Stomach (tissue), 9 donors: Measurements from ENCODE around the gene PLS3. TPM values are rescaled to one million over a fixed set of nuclear protein-coding genes. Genes with fewer than 3 reads are reported as not detected.
"Not testable (repeated sequence)": the region's sequence is repeated elsewhere in the genome, so short reads cannot be mapped to it uniquely, and the experiment has no call there.

Source experiments
- DNase-seq, 2 donors: peaks; one replicate each; pipeline versions ENCODE4 v3.0.0 to v3.0.0-alpha.2; 2013 to 2019
- H3K27ac ChIP-seq, 5 donors: fragments of 200-600 bp in 4 of 5; sonication (generic) in 4 of 5; one replicate each; pipeline ENCODE4 v1.5.1; 2013 to 2019; ENCODE audit warnings: mild to moderate bottlenecking in 1 of 5, moderate library complexity in 1 of 5
- H3K27me3 ChIP-seq, 3 donors: fragments of 200-600 bp; sonication (generic); one replicate each; pipeline ENCODE4 v1.5.1; 2017 to 2019; ENCODE audit warnings: mixed run types in 1 of 3
- H3K36me3 ChIP-seq, 4 donors: fragments of 200-600 bp; sonication (generic); 1 replicate in 3 of 4; 2 replicates in 1 of 4; pipeline ENCODE4 v1.5.1; 2016 to 2019
- H3K4me1 ChIP-seq, 4 donors: fragments of 200-600 bp; sonication (generic); one replicate each; pipeline ENCODE4 v1.5.1; 2016 to 2019
- H3K4me3 ChIP-seq, 4 donors: fragments of 200-600 bp; sonication (generic) in 3 of 4; one replicate each; pipeline ENCODE4 v1.5.1; 2016 to 2019; ENCODE audit warnings: mild to moderate bottlenecking in 1 of 4
- H3K9me3 ChIP-seq, 4 donors: fragments of 200-600 bp; sonication (generic); one replicate each; pipeline ENCODE4 v1.5.1; 2016 to 2019
- CTCF ChIP-seq, 7 experiments: fragments of 450-650 bp in 4 of 7; fragments of 200-600 bp in 3 of 7; sonication (generic) in 3 of 7; IDR thresholded peaks; one replicate each; pipeline ENCODE4 v1.5.1; 2016 to 2019; ENCODE audit warnings: antibody characterized with exemption in 7 of 7, control low read depth in 2 of 7, mild to moderate bottlenecking in 1 of 7
- EP300 ChIP-seq: sonication (generic); formaldehyde crosslinking; IDR thresholded peaks from one replicate; pipeline ENCODE4 v1.6.1; 2017; ENCODE audit warnings: antibody characterized with exemption
- POLR2A ChIP-seq, 4 donors: fragments of 450-650 bp; IDR thresholded peaks; one replicate each; pipeline ENCODE4 v1.6.1; 2016; ENCODE audit warnings: antibody characterized with exemption in 4 of 4, control low read depth in 2 of 4, mild to moderate bottlenecking in 1 of 4, moderate library complexity in 1 of 4
- POLR2AphosphoS5 ChIP-seq, 3 donors: sonication (generic); formaldehyde crosslinking; IDR thresholded peaks; one replicate each; pipeline ENCODE4 v1.6.1; 2016; ENCODE audit warnings: antibody characterized with exemption in 3 of 3
- WGBS, 5 donors: extraction: QIAGEN DNeasy Blood & Tissue Kit in 3 of 5; methylation state at CpG; one replicate each; pipeline versions ENCODE4 v1.1.5 to v1.1.7; 2013 to 2018; 5-methylcytosine and 5-hydroxymethylcytosine counted together
- intact Hi-C: fragments of 100-400 bp; cut with DNase I; formaldehyde crosslinking; loops from one replicate; pipeline ENCODE4 v1.15.1; 2023; ENCODE audit warnings: low total_unique reads
- polyA plus RNA-seq, 3 donors: library from polyadenylated mRNA; stranded (reverse); fragments of 200-250 nt; gene quantifications; one replicate each; pipeline ENCODE4 v1.2.3, GENCODE V29; 2013
- total RNA-seq, 5 donors: library from RNA; depleted of rRNA; stranded (reverse); fragments of >200 nt; gene quantifications; one replicate each; pipeline versions ENCODE4 v1.1.0 to v1.2.3, GENCODE V29; 2014 to 2016
- donor health status: healthy with polysubstance abuse.
- donor health status: Bipolar disorder and iron deficiency.
- donor health status: healthy.

The PLS3 gene
- total and polyA plus RNA-seq, 8 donors = 7.5 to 129 (median 41.6) TPM

GRCh38 chrX:115642311-115642710, 81.3 kb downstream of the PLS3 start:
- WGBS, 5 donors = 56 to 92% (median 78%) methylated on average over 2 of the region's 2 CpGs
- H3K27ac ChIP-seq = peak overlapping the region in 3 of 5 donors; percentile 7 to 42 (median 25)

GRCh38 chrX:115642895-115643530, 82.0 kb downstream of the PLS3 start:
- intact Hi-C loops = loop anchor here (5.0 kb wide), 1 partner anchor 311 kb away; no protein-coding TSS in a partner anchor
- Histone ChIP-seq H3K4me3 (no peak overlapping the region), H3K36me3 (peaks cover 0 to 34% (median 19%) of the 10 kb centered on the region in 4 donors), H3K4me1 (peaks cover 0 to 7% (median 0%) of the 10 kb centered on the region in 4 donors), H3K27ac (peak overlapping the region in 3 of 5 donors; percentile 7 to 42 (median 25)), H3K9me3 (no peaks in the 10 kb centered on the region), H3K27me3 (peaks cover 0 to 4% (median 0%) of the 10 kb centered on the region in 3 donors)
- TF ChIP-seq CTCF (IDR thresholded peaks at IDR 0.05) = peak in 6 of 7 experiments; percentile 28 to 98 (median 88)
- no peak for TF ChIP-seq POLR2A (IDR thresholded peaks at IDR 0.05)
- TF ChIP-seq POLR2AphosphoS5 (IDR thresholded peaks at IDR 0.05) = no peak
- WGBS, 5 donors = 22 to 34% (median 28%) methylated on average over 5 of the region's 5 CpGs
- DNase-seq = peak; percentile 36 to 85

More at GRCh38 chrX:115642311-115642710, 81.3 kb downstream of the PLS3 start:
- intact Hi-C loops = loop anchor here (5.0 kb wide), 1 partner anchor 310 kb away; no protein-coding TSS in a partner anchor
- no peak for TF ChIP-seq CTCF (IDR thresholded peaks at IDR 0.05)
- TF ChIP-seq EP300 = no peak
- H3K4me3 ChIP-seq = no peak overlapping the region
- peak in 1 of 2 donors; percentile 12 for DNase-seq
- H3K27me3 ChIP-seq = peaks cover 0 to 4% (median 0%) of the 10 kb centered on the region in 3 donors
- H3K9me3 ChIP-seq = no peaks in the 10 kb centered on the region
- peaks cover 0 to 7% (median 0%) of the 10 kb centered on the region in 4 donors for H3K4me1 ChIP-seq
- H3K36me3 ChIP-seq = peaks cover 0 to 34% (median 19%) of the 10 kb centered on the region in 4 donors

GRCh38 chrX:115644397-115644796, 83.4 kb downstream of the PLS3 start:
- peaks cover 0 to 38% (median 23%) of the 10 kb centered on the region in 4 donors for H3K36me3 ChIP-seq
- not testable (repeated sequence) for DNase-seq, H3K27ac ChIP-seq, H3K27me3 ChIP-seq, H3K4me1 ChIP-seq, H3K4me3 ChIP-seq, H3K9me3 ChIP-seq
- intact Hi-C loops = loop anchor here (5.0 kb wide), 1 partner anchor 312 kb away; no protein-coding TSS in a partner anchor
- 77 to 97% (median 88%) methylated on average over 5 of the region's 5 CpGs for WGBS, 5 donors

- Histone ChIP-seq H3K36me3 (peaks cover 0 to 39% (median 22%) of the 10 kb centered on the region in 4 donors), H3K9me3 (no peaks in the 10 kb centered on the region), H3K4me1 (no peaks in the 10 kb centered on the region), H3K27ac (no peak overlapping the region), H3K27me3 (peaks cover 0 to 5% (median 0%) of the 10 kb centered on the region in 3 donors), H3K4me3 (no peak overlapping the region)
- no peak for TF ChIP-seq POLR2A (IDR thresholded peaks at IDR 0.05)
- no peak for TF ChIP-seq POLR2AphosphoS5 (IDR thresholded peaks at IDR 0.05)
- TF ChIP-seq CTCF (IDR thresholded peaks at IDR 0.05) = no peak
- TF ChIP-seq EP300 = no peak
- DNase-seq = peak in 1 of 2 donors; percentile 16
- intact Hi-C loops = no loop called here
- 49 to 63% (median 59%) methylated on average over 5 of the region's 5 CpGs for WGBS, 5 donors
These were observed 88.6 kb downstream of the PLS3 start for GRCh38 chrX:115649461-115650063.

- intact Hi-C loops = no loop called here
- H3K36me3 ChIP-seq = peaks cover 0 to 36% (median 22%) of the 10 kb centered on the region in 4 donors
- DNase-seq = no peak
- no peak for TF ChIP-seq EP300
- no peak for TF ChIP-seq POLR2A (IDR thresholded peaks at IDR 0.05)
- no peak overlapping the region for H3K27ac ChIP-seq
- H3K4me3 ChIP-seq = no peak overlapping the region
- no peaks in the 10 kb centered on the region for H3K9me3 ChIP-seq
- no peaks in the 10 kb centered on the region for H3K4me1 ChIP-seq
- H3K27me3 ChIP-seq = peaks cover 0 to 5% (median 0%) of the 10 kb centered on the region in 3 donors
These were observed 89.5 kb downstream of the PLS3 start for GRCh38 chrX:115650449-115650848.
